Measurements from ENCODE around the gene TJP3. TPM values are rescaled to one million over a fixed set of nuclear protein-coding genes. Genes with fewer than 3 reads are reported as not detected.

Gene TJP3
- total and polyA plus RNA-seq, 10 of the 15 experiments (the other 5 are each of a cell fraction or from before 2014, with no cell fraction given) = 0.04 to 1.2 (median 0.29) TPM; not detected in 6

GRCh38 chr19:3750211-3750610, 42.0 kb downstream of the TJP3 start:
- ChIA-PET RAD21 (ENCODE audit: unreplicated experiment) (no interaction called here), SMC1A (ENCODE audit: uncharacterized antibody, unreplicated experiment) (no interaction called here), POLR2A (no interaction called here), CTCF (interaction anchor here (0.5 to 1.3 kb wide), 2 partner anchors 13 to 162 kb away, joined by 3 read pairs; partner anchors contain the start of gene MRPL54)
- H3K4me3 ChIP-seq = no peak overlapping the region
- H2AFZ ChIP-seq (ENCODE audit: control insufficient read depth, low read depth, low read length) = no peak overlapping the region
- WGBS (ENCODE audit: insufficient coverage, insufficient replicate concordance, low lambda C conversion rate, missing lambda C conversion rate) = 100% methylated on average over 2 of the region's 2 CpGs
- ATAC-seq = no peak
- H4K20me1 ChIP-seq (ENCODE audit: control insufficient read depth, insufficient read depth) = no peaks in the 10 kb centered on the region
- in situ Hi-C loops (cut with MboI) (no loop called here), intact Hi-C loops (cut with micrococcal nuclease; ENCODE audit: unreplicated experiment) (no loop called here)
- no peaks in the 10 kb centered on the region for H3K4me1 ChIP-seq (ENCODE audit: control insufficient read depth, insufficient read depth, low read length)
- no peak for FAIRE-seq
- H3K79me2 ChIP-seq (ENCODE audit: control insufficient read depth, insufficient read depth, low read length) = no peaks in the 10 kb centered on the region
- H3K9me3 ChIP-seq (replicated peaks; ENCODE audit: control insufficient read depth, insufficient read depth, low read length) = no peaks in the 10 kb centered on the region
- no peak for DNase-seq (ENCODE audit: low read depth, low spot score)
- no peak overlapping the region for H3K27ac ChIP-seq (ENCODE audit: control insufficient read depth, insufficient read depth)
- peaks cover 0 to 5% of the 10 kb centered on the region in 2 experiments; a peak in 1 of 4 replicates for H3K36me3 ChIP-seq (ENCODE audit: control insufficient read depth in 2 of 2, insufficient read depth in 2 of 2, low read length in 1 of 2)
- no peak overlapping the region for H3K4me2 ChIP-seq (ENCODE audit: control insufficient read depth, insufficient read depth)
- no TSS peak for BruUV-seq (replicated peaks)
- H3K9ac ChIP-seq (ENCODE audit: control insufficient read depth, insufficient read depth, low read length) = no peak overlapping the region
- no peaks in the 10 kb centered on the region for H3K27me3 ChIP-seq (replicated peaks in 1 of 2; ENCODE audit: control insufficient read depth in 2 of 2, insufficient read depth in 2 of 2, low read length in 1 of 2)
- TF ChIP-seq HSF1 (IDR thresholded peaks at IDR 0.05; ENCODE audit: low read depth, low read length) (no peak), SRF (IDR thresholded peaks at IDR 0.05; ENCODE audit: low read depth in 2 of 2, low read length in 2 of 2) (no peak), BCLAF1 (IDR thresholded peaks at IDR 0.05) (no peak), JUNB (IDR thresholded peaks at IDR 0.05) (no peak), LARP7 (IDR thresholded peaks at IDR 0.05) (no peak), PAX5 (IDR thresholded peaks at IDR 0.05; ENCODE audit: borderline replicate concordance, low read depth, low read length) (no peak), TBL1XR1 (IDR thresholded peaks at IDR 0.05; ENCODE audit: low read depth, low read length) (no peak), E4F1 (IDR thresholded peaks at IDR 0.05; ENCODE audit: borderline replicate concordance, partially characterized antibody) (no peak), ETV6 (conservative IDR thresholded peaks at IDR 0.05 in 1 of 2, IDR thresholded peaks at IDR 0.05 in 1 of 2; ENCODE audit: borderline replicate concordance in 1 of 2, low read depth in 1 of 2) (no peak), POLR2A (IDR thresholded peaks at IDR 0.05; ENCODE audit: low read depth, low read length) (no peak), RELA (IDR thresholded peaks at IDR 0.05; ENCODE audit: borderline replicate concordance, partially characterized antibody) (no peak), BMI1 (IDR thresholded peaks at IDR 0.05; ENCODE audit: borderline replicate concordance) (no peak), ZBTB4 (CRISPR knock-in tag; IDR thresholded peaks at IDR 0.05) (no peak), RBBP5 (conservative IDR thresholded peaks at IDR 0.05) (no peak)

Data from GM12878 (cell line).